Peyer's patch (tissue), 4 donors: Measurements from ENCODE around the gene FARSA. TPM values are rescaled to one million over a fixed set of nuclear protein-coding genes. Genes with fewer than 3 reads are reported as not detected.
A peak's percentile ranks its signal among the peaks of the same experiment; 100 is the strongest.

Source experiments
- DNase-seq, 3 donors: peaks; one replicate each; pipeline ENCODE4 v3.0.0-alpha.2; 2017 to 2019
- H3K27ac ChIP-seq, 4 donors: fragments of 200-600 bp; sonication (generic); one replicate each; pipeline ENCODE4 v1.5.1; 2016 to 2019
- H3K27me3 ChIP-seq, 2 donors: fragments of 200-600 bp; sonication (generic); one replicate each; pipeline ENCODE4 v1.5.1; 2019
- H3K36me3 ChIP-seq, 3 donors: fragments of 200-600 bp; sonication (generic); one replicate each; pipeline ENCODE4 v1.5.1; 2016 to 2019
- H3K4me1 ChIP-seq, 4 donors: fragments of 200-600 bp; sonication (generic); one replicate each; pipeline ENCODE4 v1.5.1; 2016 to 2019
- H3K4me3 ChIP-seq, 4 donors: fragments of 200-600 bp; sonication (generic); 1 replicate in 3 of 4; 2 replicates in 1 of 4; pipeline ENCODE4 v1.5.1; 2016 to 2019; ENCODE audit warnings: mild to moderate bottlenecking in 1 of 4
- H3K9me3 ChIP-seq, 4 donors: fragments of 200-600 bp; sonication (generic); one replicate each; pipeline ENCODE4 v1.5.1; 2016 to 2019; ENCODE audit warnings: mild to moderate bottlenecking in 1 of 4
- POLR2A ChIP-seq, 2 donors: fragments of 450-650 bp; IDR thresholded peaks; one replicate each; pipeline ENCODE4 v1.5.1; 2017; ENCODE audit warnings: antibody characterized with exemption in 2 of 2, mild to moderate bottlenecking in 2 of 2, moderate library complexity in 2 of 2
- total RNA-seq, 4 donors: library from RNA; depleted of rRNA; stranded (reverse); fragments of >200 nt; gene quantifications; one replicate each; pipeline ENCODE4 v1.1.0, GENCODE V29; 2016
- TF ChIP-seq, protein P1 (sequence below), 6 experiments: fragments of 450-650 bp in 4 of 6; fragments of 200-600 bp in 2 of 6; sonication (generic) in 1 of 6; IDR thresholded peaks; one replicate each; pipeline ENCODE4 v1.5.1; 2017 to 2019; ENCODE audit warnings: antibody characterized with exemption in 6 of 6, mild to moderate bottlenecking in 3 of 6, moderate library complexity in 1 of 6

FARSA gene
- total RNA-seq, 4 donors from 2014 or later, result 35.4 to 54.5 (median 48.3) TPM

DNA sequence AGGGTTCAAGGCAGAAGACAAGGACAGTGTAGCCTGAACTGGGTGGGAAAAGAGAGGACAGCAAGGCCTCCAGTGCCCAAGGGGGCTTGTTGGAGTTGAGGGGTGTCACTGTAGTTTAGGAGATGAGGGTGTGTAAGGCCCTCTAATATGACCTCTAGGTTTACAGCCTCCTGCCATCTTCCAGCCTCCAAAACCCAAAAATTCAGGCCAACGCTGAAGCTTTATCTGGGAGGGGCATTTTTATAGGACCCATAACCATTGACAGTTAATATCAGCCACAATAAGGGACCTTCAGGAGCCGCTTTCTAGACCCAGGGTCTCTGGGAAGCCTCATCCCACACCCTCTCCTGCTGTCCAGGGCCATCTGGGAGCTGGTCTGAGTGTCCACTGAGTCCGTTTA is 49.3 kb downstream of the FARSA start:
- TF ChIP-seq, protein P1, sequence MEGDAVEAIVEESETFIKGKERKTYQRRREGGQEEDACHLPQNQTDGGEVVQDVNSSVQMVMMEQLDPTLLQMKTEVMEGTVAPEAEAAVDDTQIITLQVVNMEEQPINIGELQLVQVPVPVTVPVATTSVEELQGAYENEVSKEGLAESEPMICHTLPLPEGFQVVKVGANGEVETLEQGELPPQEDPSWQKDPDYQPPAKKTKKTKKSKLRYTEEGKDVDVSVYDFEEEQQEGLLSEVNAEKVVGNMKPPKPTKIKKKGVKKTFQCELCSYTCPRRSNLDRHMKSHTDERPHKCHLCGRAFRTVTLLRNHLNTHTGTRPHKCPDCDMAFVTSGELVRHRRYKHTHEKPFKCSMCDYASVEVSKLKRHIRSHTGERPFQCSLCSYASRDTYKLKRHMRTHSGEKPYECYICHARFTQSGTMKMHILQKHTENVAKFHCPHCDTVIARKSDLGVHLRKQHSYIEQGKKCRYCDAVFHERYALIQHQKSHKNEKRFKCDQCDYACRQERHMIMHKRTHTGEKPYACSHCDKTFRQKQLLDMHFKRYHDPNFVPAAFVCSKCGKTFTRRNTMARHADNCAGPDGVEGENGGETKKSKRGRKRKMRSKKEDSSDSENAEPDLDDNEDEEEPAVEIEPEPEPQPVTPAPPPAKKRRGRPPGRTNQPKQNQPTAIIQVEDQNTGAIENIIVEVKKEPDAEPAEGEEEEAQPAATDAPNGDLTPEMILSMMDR (IDR thresholded peaks at IDR 0.05), result no peak
- no peak for TF ChIP-seq POLR2A (IDR thresholded peaks at IDR 0.05)
- no peak for DNase-seq
- H3K9me3 ChIP-seq, result peaks cover 0 to 8% (median 0%) of the 10 kb centered on the region in 4 donors
- peaks cover 0 to 23% (median 11%) of the 10 kb centered on the region in 4 donors for H3K4me1 ChIP-seq
- H3K36me3 ChIP-seq, result no peaks in the 10 kb centered on the region
- H3K27ac ChIP-seq, result no peak overlapping the region
- H3K27me3 ChIP-seq, result peaks cover 0 to 10% of the 10 kb centered on the region in 2 donors
- H3K4me3 ChIP-seq, result no peak overlapping the region

DNA sequence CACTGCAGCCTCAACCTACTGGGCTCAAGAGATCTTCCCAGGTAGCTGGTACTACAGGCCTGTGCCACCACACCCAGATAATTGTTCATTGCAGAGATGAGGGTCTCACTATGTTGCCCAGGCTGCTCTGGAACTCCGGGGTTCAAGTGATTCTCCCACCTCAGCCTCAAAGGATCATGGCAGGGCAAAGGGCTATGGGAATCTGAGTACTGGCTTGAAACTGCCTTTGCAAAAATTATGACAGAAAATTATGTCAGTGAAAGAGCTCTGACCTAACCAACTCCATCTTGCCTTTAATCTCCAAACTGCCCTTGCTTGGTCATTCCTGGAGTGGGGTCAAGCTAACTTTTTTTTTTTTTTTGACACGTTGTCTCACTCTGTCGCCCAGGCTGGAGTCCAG is 50.9 kb downstream of the FARSA start:
- Histone ChIP-seq H3K27ac (no peak overlapping the region), H3K27me3 (peaks cover 0 to 10% of the 10 kb centered on the region in 2 donors)

DNA sequence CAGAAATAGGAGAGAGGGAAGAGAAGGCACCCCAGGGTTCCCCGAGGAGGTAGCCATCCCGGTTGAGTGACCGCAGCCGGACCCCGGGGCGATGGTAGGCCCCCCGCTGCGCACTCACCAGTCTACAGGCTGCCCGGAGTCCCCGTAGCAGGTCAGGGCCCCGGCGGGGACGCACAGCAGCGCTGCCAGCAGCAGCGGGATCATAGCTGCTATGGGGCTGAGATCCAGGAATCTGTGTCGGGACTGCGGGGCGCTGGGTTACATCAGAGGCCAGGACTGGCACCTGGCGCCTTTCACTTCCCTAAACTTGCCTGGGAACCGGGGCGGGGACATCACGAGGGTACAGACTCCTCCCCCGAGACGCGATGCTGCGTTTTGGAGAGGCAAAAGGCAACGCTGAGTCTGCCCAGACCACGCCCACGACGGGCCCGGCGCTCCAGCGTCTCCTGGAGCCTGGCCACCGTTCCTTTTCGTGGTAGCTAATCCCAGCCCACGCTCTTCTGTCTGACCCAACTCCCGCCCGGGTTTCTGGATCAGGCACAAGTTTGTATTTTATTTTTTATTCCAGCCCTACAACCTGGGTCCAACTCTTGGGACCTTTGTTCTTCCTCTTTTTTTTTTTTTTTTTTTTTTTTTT is 52.2 kb downstream of the FARSA start, which contains the start of gene DNASE2:
DNASE2 (minus strand) TSS at position 278 of the 637 bp plus-strand sequence; CDS start at position 204, 74 bp downstream.
- peak; percentile 90 to 98 (median 98) for DNase-seq
- TF ChIP-seq POLR2A (IDR thresholded peaks at IDR 0.05), result peak; percentile 65 to 66
- TF ChIP-seq, protein P1 (IDR thresholded peaks at IDR 0.05), result peak in 1 of 6 experiments; percentile 15
- H3K4me3 ChIP-seq, result peak within 1 kb of the TSS; percentile 69 to 76 (median 75)

More for the DNA sequence above, 50.9 kb downstream of the FARSA start:
- peaks cover 0 to 8% (median 0%) of the 10 kb centered on the region in 4 donors for H3K9me3 ChIP-seq
- no peak for TF ChIP-seq POLR2A (IDR thresholded peaks at IDR 0.05)
- TF ChIP-seq, protein P1 (IDR thresholded peaks at IDR 0.05), result no peak
- H3K36me3 ChIP-seq, result peaks cover 0 to 11% (median 0%) of the 10 kb centered on the region in 3 donors
- DNase-seq, result no peak
- peaks cover 0 to 23% (median 11%) of the 10 kb centered on the region in 4 donors for H3K4me1 ChIP-seq
- H3K4me3 ChIP-seq, result no peak overlapping the region

DNA sequence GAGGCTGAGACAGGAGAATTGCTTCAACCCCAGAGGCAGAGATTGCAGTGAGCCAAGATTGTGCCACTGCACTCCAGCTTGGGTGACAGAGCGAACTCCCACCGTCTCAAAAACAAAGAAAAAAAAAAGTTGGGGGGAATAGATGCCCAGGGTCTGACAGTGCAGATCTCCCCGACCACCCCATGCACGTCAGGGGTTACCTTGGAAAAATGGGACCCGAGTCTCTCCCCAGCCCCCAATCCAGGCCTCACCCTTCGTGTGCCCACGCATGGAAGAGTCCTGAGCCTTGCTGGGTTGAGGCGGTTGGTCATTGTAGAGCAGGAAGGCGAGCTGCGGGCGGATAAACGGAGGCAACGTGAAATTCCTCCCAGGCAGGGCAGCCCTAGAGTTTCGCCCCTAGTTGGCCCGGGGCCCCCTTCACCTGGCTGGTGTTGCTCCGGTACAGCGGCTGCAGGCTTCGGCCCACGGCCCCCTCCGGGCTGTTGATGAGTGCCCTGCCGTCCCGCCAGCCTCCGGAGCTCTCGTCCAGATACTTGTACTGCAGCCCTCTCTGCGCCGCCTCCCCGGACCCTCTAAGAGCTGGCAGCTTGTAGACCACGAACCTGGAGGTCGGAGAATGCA is 52.9 kb downstream of the FARSA start:
- Histone ChIP-seq H3K36me3 (peaks cover 0 to 22% (median 0%) of the 10 kb centered on the region in 3 donors), H3K4me1 (peaks cover 0 to 19% (median 9%) of the 10 kb centered on the region in 4 donors), H3K27ac (peak overlapping the region; percentile 80 to 85 (median 84)), H3K4me3 (peak overlapping the region; percentile 69 to 76 (median 75)), H3K27me3 (peaks cover 0 to 7% of the 10 kb centered on the region in 2 donors), H3K9me3 (peaks cover 0 to 8% (median 0%) of the 10 kb centered on the region in 4 donors)
- TF ChIP-seq POLR2A (IDR thresholded peaks at IDR 0.05), result no peak
- TF ChIP-seq, protein P1 (IDR thresholded peaks at IDR 0.05), result no peak
- DNase-seq, result peak in 2 of 3 donors; percentile 35 to 64

More for the DNA sequence above, 52.2 kb downstream of the FARSA start, which contains the start of gene DNASE2:
- peaks cover 0 to 23% (median 11%) of the 10 kb centered on the region in 4 donors for H3K4me1 ChIP-seq
- peaks cover 0 to 8% (median 0%) of the 10 kb centered on the region in 4 donors for H3K9me3 ChIP-seq
- peaks cover 0 to 17% (median 0%) of the 10 kb centered on the region in 3 donors for H3K36me3 ChIP-seq
- H3K27me3 ChIP-seq, result peaks cover 0 to 10% of the 10 kb centered on the region in 2 donors
- H3K27ac ChIP-seq, result peak within 1 kb of the TSS; percentile 80 to 85 (median 84)

DNA sequence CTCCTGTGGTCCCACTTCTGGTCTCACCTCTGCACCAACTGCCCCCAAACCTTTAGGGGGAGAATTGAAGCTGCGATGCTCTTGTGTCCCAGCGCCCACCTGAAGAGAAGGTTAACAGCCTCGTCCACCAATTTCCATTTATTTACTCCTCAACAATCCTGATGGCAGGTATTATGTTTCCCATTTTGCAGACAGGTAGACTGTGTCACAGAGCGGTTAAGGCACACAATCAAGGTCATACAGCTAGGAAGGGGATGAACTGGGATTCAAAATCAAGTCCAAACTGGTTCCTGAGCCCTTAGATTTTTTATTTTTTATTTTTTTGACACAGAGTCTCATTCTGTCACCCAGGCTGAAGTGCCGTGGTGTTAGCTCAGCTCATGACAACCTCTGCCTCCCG is 58.4 kb downstream of the FARSA start:
- DNase-seq, result no peak
- H3K9me3 ChIP-seq, result no peaks in the 10 kb centered on the region
- H3K36me3 ChIP-seq, result peaks cover 0 to 32% (median 0%) of the 10 kb centered on the region in 3 donors
- H3K27ac ChIP-seq, result no peak overlapping the region
- TF ChIP-seq POLR2A (IDR thresholded peaks at IDR 0.05), result no peak
- TF ChIP-seq, protein P1 (IDR thresholded peaks at IDR 0.05), result no peak
- H3K27me3 ChIP-seq, result no peaks in the 10 kb centered on the region
- H3K4me3 ChIP-seq, result no peak overlapping the region
- peaks cover 0 to under 1% (median 0%) of the 10 kb centered on the region in 4 donors for H3K4me1 ChIP-seq
